PC-9 (cell line): ENCODE data around the gene MCOLN1.

Experiments
- EZH2 ChIP-seq: fragments of 200-600 bp; sonication (generic); IDR thresholded peaks from 2 replicates; pipeline ENCODE4 v1.8.0; 2017; ENCODE audit warnings: antibody characterized with exemption, low read depth
- TF ChIP-seq, protein P1 (sequence below): fragments of 200-600 bp; sonication (generic); conservative IDR thresholded peaks from 2 replicates; pipeline ENCODE4 v1.6.1; 2017; ENCODE audit warnings: mixed run types, antibody characterized with exemption, mild to moderate bottlenecking, moderate library complexity

DNA sequence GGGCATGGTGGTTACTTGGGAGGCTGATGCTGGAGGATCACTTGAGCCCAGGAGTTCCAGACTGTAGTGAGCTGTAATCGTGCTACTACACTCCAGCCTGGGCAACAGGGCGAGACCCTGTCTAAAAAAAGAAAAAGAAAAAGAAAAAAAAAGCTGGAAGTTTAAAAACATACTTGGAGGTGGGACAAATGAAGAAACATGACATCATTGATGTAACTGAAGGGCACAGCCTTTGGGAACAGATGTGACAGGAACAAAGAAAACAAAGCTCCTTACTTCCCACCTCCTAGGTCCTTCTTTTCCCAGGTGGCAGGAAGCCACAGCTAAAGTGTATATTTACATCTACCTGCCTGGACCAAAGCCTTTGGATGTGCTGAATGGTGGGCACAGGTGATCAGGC lies 35.5 kb upstream of the MCOLN1 start:
- TF ChIP-seq, protein P1, sequence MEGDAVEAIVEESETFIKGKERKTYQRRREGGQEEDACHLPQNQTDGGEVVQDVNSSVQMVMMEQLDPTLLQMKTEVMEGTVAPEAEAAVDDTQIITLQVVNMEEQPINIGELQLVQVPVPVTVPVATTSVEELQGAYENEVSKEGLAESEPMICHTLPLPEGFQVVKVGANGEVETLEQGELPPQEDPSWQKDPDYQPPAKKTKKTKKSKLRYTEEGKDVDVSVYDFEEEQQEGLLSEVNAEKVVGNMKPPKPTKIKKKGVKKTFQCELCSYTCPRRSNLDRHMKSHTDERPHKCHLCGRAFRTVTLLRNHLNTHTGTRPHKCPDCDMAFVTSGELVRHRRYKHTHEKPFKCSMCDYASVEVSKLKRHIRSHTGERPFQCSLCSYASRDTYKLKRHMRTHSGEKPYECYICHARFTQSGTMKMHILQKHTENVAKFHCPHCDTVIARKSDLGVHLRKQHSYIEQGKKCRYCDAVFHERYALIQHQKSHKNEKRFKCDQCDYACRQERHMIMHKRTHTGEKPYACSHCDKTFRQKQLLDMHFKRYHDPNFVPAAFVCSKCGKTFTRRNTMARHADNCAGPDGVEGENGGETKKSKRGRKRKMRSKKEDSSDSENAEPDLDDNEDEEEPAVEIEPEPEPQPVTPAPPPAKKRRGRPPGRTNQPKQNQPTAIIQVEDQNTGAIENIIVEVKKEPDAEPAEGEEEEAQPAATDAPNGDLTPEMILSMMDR, result no peak
- no peak for TF ChIP-seq EZH2
